Neuronal stem cell (in vitro differentiated cells): ENCODE measurements around the gene PCDHGA11.
"Not testable (repeated sequence)": the region's sequence is repeated elsewhere in the genome, so short reads cannot be mapped to it uniquely, and the experiment has no call there.

ENCODE experiments used
- DNase-seq: peaks from one replicate; pipeline ENCODE4 v3.0.0-alpha.2; 2013; ENCODE audit warnings: low spot score
- H2AFZ ChIP-seq: one replicate; pipeline ENCODE4 v1.6.1; 2013; ENCODE audit warnings: mild to moderate bottlenecking, low read length, inconsistent platforms
- H2AK5ac ChIP-seq: 2 replicates; pipeline ENCODE4 v1.6.1; 2013; ENCODE audit warnings: low read depth, mild to moderate bottlenecking, inconsistent platforms, low read length, moderate library complexity, mixed read lengths
- H2BK120ac ChIP-seq: 2 replicates; pipeline ENCODE4 v1.6.1; 2013; ENCODE audit warnings: low read depth, mild to moderate bottlenecking, inconsistent platforms, low read length, moderate library complexity, mixed read lengths
- H2BK12ac ChIP-seq: one replicate; pipeline ENCODE4 v1.6.1; 2013; ENCODE audit warnings: low read length, inconsistent platforms
- H2BK15ac ChIP-seq: 2 replicates; pipeline ENCODE4 v1.6.1; 2013; ENCODE audit warnings: mild to moderate bottlenecking, low read length, inconsistent platforms, mixed read lengths
- H2BK5ac ChIP-seq: one replicate; pipeline ENCODE4 v1.6.1; 2013; ENCODE audit warnings: inconsistent platforms, mild to moderate bottlenecking, low read length, moderate library complexity
- H3K14ac ChIP-seq: one replicate; pipeline ENCODE4 v1.6.1; 2013; ENCODE audit warnings: low read length, inconsistent platforms
- H3K18ac ChIP-seq: 2 replicates; pipeline ENCODE4 v1.6.1; 2013; ENCODE audit warnings: low read length, inconsistent platforms
- H3K23ac ChIP-seq: 2 replicates; pipeline ENCODE4 v1.6.1; 2013; ENCODE audit warnings: low read depth, mild to moderate bottlenecking, mixed read lengths, low read length, inconsistent platforms; ENCODE audit not compliant: poor library complexity
- H3K27ac ChIP-seq: replicated peaks from 3 replicates; pipeline ENCODE4 v1.5.1; 2013; ENCODE audit warnings: low read length, inconsistent platforms
- H3K27me3 ChIP-seq, 3 experiments: 2 replicates each; pipeline ENCODE4 v1.6.1; 2013; ENCODE audit warnings: low read length in 3 of 3, mild to moderate bottlenecking in 2 of 3, inconsistent platforms in 1 of 3, low read depth in 1 of 3, mixed read lengths in 1 of 3, moderate library complexity in 1 of 3; ENCODE audit not compliant: control insufficient read depth in 3 of 3, insufficient read depth in 3 of 3
- H3K36me3 ChIP-seq, 2 donors: replicated peaks in 1 of 2; 2 replicates each; pipeline ENCODE4 v1.6.1; 2013; ENCODE audit warnings: low read length in 2 of 2; ENCODE audit not compliant: control insufficient read depth in 2 of 2, insufficient read depth in 2 of 2
- H3K4ac ChIP-seq: 2 replicates; pipeline ENCODE4 v1.6.1; 2013; ENCODE audit warnings: inconsistent platforms, mild to moderate bottlenecking, low read length, moderate library complexity
- H3K4me1 ChIP-seq, 2 donors: 1 replicate in 1 of 2; 2 replicates in 1 of 2; pipeline ENCODE4 v1.6.1; 2013; ENCODE audit warnings: low read length in 2 of 2, low read depth in 1 of 2; ENCODE audit not compliant: control insufficient read depth in 2 of 2, insufficient read depth in 1 of 2
- H3K4me2 ChIP-seq: one replicate; pipeline ENCODE4 v1.6.1; 2013; ENCODE audit warnings: mild to moderate bottlenecking, low read length, inconsistent platforms; ENCODE audit not compliant: insufficient read depth, poor library complexity, severe bottlenecking
- H3K4me3 ChIP-seq, 2 donors: 2 replicates each; pipeline ENCODE4 v1.5.1; 2013; ENCODE audit warnings: low read length in 2 of 2, mild to moderate bottlenecking in 2 of 2, inconsistent platforms in 1 of 2, moderate library complexity in 1 of 2
- H3K79me1 ChIP-seq: one replicate; pipeline ENCODE4 v1.6.1; 2013; ENCODE audit warnings: low read depth, mild to moderate bottlenecking, inconsistent platforms, low read length, moderate library complexity
- H3K9ac ChIP-seq: one replicate; pipeline ENCODE4 v1.6.1; 2013; ENCODE audit warnings: mild to moderate bottlenecking, low read depth, low read length, inconsistent platforms; ENCODE audit not compliant: poor library complexity
- H3K9me3 ChIP-seq, 2 donors: replicated peaks in 1 of 2; 2 replicates each; pipeline versions ENCODE3 to v1.6.1; 2013; ENCODE audit warnings: low read length in 2 of 2, mild to moderate bottlenecking in 2 of 2, inconsistent platforms in 1 of 2, low read depth in 1 of 2, mixed read lengths in 1 of 2, moderate library complexity in 1 of 2; ENCODE audit not compliant: control insufficient read depth in 2 of 2, insufficient read depth in 1 of 2
- H4K8ac ChIP-seq: one replicate; pipeline ENCODE4 v1.6.1; 2013; ENCODE audit warnings: low read depth, mild to moderate bottlenecking, inconsistent platforms, low read length, moderate library complexity
- H4K91ac ChIP-seq: one replicate; pipeline ENCODE4 v1.6.1; 2013; ENCODE audit warnings: low read length, low read depth, mild to moderate bottlenecking, inconsistent platforms; ENCODE audit not compliant: poor library complexity
- WGBS, 2 donors: extraction: QIAGEN DNeasy Blood & Tissue Kit; methylation state at CpG; one replicate each; pipeline ENCODE4 v1.1.7; 2013; ENCODE audit warnings: missing lambda C conversion rate in 2 of 2, mixed read lengths in 1 of 2; ENCODE audit not compliant: insufficient read length in 2 of 2, insufficient replicate concordance in 1 of 2; ENCODE audit errors: extremely low coverage in 2 of 2; 5-methylcytosine and 5-hydroxymethylcytosine counted together

PCDHGA11 gene

DNA sequence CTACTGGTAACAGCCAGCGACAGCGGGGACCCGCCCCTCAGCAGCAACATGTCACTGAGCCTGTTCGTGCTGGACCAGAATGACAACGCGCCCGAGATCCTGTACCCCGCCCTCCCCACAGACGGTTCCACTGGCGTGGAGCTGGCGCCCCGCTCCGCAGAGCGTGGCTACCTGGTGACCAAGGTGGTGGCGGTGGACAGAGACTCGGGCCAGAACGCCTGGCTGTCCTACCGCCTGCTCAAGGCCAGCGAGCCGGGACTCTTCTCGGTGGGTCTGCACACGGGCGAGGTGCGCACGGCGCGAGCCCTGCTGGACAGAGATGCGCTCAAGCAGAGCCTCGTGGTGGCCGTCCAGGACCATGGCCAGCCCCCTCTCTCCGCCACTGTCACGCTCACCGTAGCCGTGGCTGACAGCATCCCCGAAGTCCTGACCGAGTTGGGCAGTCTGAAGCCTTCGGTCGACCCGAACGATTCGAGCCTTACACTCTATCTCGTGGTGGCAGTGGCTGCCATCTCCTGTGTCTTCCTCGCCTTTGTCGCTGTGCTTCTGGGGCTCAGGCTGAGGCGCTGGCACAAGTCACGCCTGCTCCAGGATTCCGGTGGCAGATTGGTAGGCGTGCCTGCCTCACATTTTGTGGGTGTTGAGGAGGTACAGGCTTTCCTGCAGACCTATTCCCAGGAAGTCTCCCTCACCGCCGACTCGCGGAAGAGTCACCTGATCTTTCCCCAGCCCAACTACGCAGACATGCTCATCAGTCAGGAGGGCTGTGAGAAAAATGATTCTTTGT is 26.3 kb upstream of the PCDHGA11 start:
- DNase-seq, H3K4me2 ChIP-seq, H3K4me1 ChIP-seq, H2AFZ ChIP-seq, H2BK12ac ChIP-seq, H3K27ac ChIP-seq, H3K9ac ChIP-seq, H3K4ac ChIP-seq, H3K14ac ChIP-seq, H4K8ac ChIP-seq, H3K4me3 ChIP-seq, H3K23ac ChIP-seq, H3K79me1 ChIP-seq, H4K91ac ChIP-seq, H2BK120ac ChIP-seq, H2BK15ac ChIP-seq, H2AK5ac ChIP-seq, H3K27me3 ChIP-seq: not testable (repeated sequence)
- H3K9me3 ChIP-seq, result peaks cover 37 to 82% of the 10 kb centered on the region in 2 donors
- peak overlapping the region; percentile 57 for H3K18ac ChIP-seq
- peaks cover 14 to 26% of the 10 kb centered on the region in 2 donors for H3K36me3 ChIP-seq
- H2BK5ac ChIP-seq, result peak overlapping the region; percentile 44
- no CpG with 5 or more reads among the region's 53 CpGs for WGBS, 2 donors

DNA sequence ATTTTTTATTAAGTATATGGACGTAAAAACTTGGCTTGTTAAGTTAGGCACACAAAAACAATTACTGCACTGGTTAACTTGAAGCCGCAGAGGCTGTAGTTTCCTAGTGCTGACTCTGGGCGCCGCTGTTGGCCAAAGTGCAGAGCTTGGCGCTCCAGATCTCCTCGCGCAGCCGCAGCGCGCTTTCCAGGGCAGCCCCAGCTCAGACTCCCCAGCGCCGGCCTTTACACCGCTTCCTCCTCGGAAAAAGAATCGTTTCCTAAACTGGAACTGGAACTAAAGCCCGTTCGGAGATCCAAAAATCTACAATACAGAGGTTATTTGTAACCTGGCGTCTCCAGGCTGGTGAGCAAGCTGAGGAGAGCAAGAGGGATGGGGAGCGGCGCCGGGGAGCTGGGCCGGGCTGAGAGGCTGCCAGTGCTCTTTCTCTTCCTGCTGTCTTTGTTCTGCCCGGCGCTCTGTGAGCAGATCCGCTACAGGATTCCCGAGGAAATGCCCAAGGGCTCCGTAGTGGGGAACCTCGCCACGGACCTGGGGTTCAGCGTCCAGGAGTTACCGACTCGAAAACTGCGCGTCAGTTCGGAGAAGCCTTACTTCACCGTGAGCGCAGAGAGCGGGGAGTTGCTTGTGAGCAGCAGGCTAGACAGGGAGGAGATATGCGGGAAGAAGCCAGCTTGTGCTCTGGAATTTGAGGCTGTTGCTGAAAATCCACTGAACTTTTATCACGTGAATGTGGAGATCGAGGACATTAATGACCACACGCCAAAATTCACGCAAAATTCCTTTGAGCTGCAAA is 22.9 kb upstream of the PCDHGA11 start, which contains the start of gene PCDHGB5:
Gene PCDHGB5, plus strand, starts transcription at position 192 of the 796 bp plus-strand sequence. Its CDS starts 181 bp downstream, at position 373.
- Histone ChIP-seq H3K36me3 (peaks cover 5 to 13% of the 10 kb centered on the region in 2 donors), H3K9me3 (peaks cover 32 to 72% of the 10 kb centered on the region in 2 donors)
- not testable (repeated sequence) for H2BK12ac ChIP-seq, H3K4me2 ChIP-seq, H2AK5ac ChIP-seq, H3K4me3 ChIP-seq, H4K91ac ChIP-seq, H2AFZ ChIP-seq, H3K18ac ChIP-seq, H3K27me3 ChIP-seq, H3K4ac ChIP-seq, H2BK120ac ChIP-seq, H2BK15ac ChIP-seq, H3K14ac ChIP-seq, H3K23ac ChIP-seq, H3K9ac ChIP-seq, H2BK5ac ChIP-seq, H3K27ac ChIP-seq, H3K79me1 ChIP-seq, H3K4me1 ChIP-seq, H4K8ac ChIP-seq, DNase-seq
- no CpG with 5 or more reads among the region's 43 CpGs for WGBS, 2 donors

GRCh38 chr5:141398608-141399007 is 22.2 kb upstream of the PCDHGA11 start:
- Histone ChIP-seq H2BK15ac (no peak overlapping the region), H3K9me3 (peaks cover 31 to 72% of the 10 kb centered on the region in 2 donors), H3K4me3 (no peak overlapping the region)

More at GRCh38 chr5:141398608-141399007, 22.2 kb upstream of the PCDHGA11 start:
- Histone ChIP-seq H4K91ac (no peak overlapping the region), H3K4me1 (no peaks in the 10 kb centered on the region), H2AK5ac (no peak overlapping the region), H3K27me3 (no peaks in the 10 kb centered on the region), H2BK5ac (no peak overlapping the region), H3K23ac (no peak overlapping the region), H2BK12ac (no peak overlapping the region), H4K8ac (no peak overlapping the region), H3K27ac (no peak overlapping the region), H3K9ac (no peak overlapping the region), H3K14ac (no peak overlapping the region), H2AFZ (no peak overlapping the region), H3K4me2 (no peak overlapping the region), H3K79me1 (peaks cover 2% of the 10 kb centered on the region), H3K36me3 (peaks cover 3 to 6% of the 10 kb centered on the region in 2 donors), H2BK120ac (no peak overlapping the region), H3K4ac (no peak overlapping the region), H3K18ac (no peak overlapping the region)
- no peak for DNase-seq
- WGBS, 2 donors, result no CpG with 5 or more reads among the region's 15 CpGs
